ENCODE measurements around the gene WBP11.

The WBP11 gene

GRCh38 chr12:14803011-14803829, at the start of gene WBP11, which contains the start of gene C12orf60:
WBP11 (minus strand) TSS chr12:14803478; CDS start chr12:14801383, 2,095 bp downstream.
C12orf60 (plus strand) TSS chr12:14803670; CDS start chr12:14822936, 19,266 bp downstream.
- peak; percentile 69 to 73 for DNase-seq (ENCODE audit: low read depth in 2 of 2, low spot score in 1 of 2)

- no peak for DNase-seq (ENCODE audit: low read depth in 2 of 2, low spot score in 1 of 2)
Observed at GRCh38 chr12:14852880-14853279, 49.6 kb upstream of the WBP11 start.

- no peak for DNase-seq (ENCODE audit: low read depth in 2 of 2, low spot score in 1 of 2)
Observed at GRCh38 chr12:14850929-14851663, 47.8 kb upstream of the WBP11 start.

- no peak for DNase-seq (ENCODE audit: low read depth in 2 of 2, low spot score in 1 of 2)
Observed at GRCh38 chr12:14849661-14850060, 46.4 kb upstream of the WBP11 start.

GRCh38 chr12:14846876-14847580, 43.8 kb upstream of the WBP11 start:
- DNase-seq (ENCODE audit: low read depth in 2 of 2, low spot score in 1 of 2): no peak

- DNase-seq (ENCODE audit: low read depth in 2 of 2, low spot score in 1 of 2): no peak
Observed at GRCh38 chr12:14846042-14846587, 42.8 kb upstream of the WBP11 start.

GRCh38 chr12:14845350-14845750, 42.1 kb upstream of the WBP11 start:
- DNase-seq (ENCODE audit: low read depth in 2 of 2, low spot score in 1 of 2): no peak

GRCh38 chr12:14844401-14844800, 41.1 kb upstream of the WBP11 start:
- DNase-seq (ENCODE audit: low read depth in 2 of 2, low spot score in 1 of 2): no peak

- DNase-seq (ENCODE audit: low read depth in 2 of 2, low spot score in 1 of 2): no peak
Observed at GRCh38 chr12:14843425-14843887, 40.2 kb upstream of the WBP11 start, which contains the start of gene ART4. ART4 (minus strand) TSS chr12:14843526; CDS start chr12:14843113, 413 bp downstream.

- DNase-seq (ENCODE audit: low read depth in 2 of 2, low spot score in 1 of 2): no peak
Observed at GRCh38 chr12:14842315-14842714, 39.0 kb upstream of the WBP11 start.

GRCh38 chr12:14841761-14842160, 38.5 kb upstream of the WBP11 start:
- no peak for DNase-seq (ENCODE audit: low read depth in 2 of 2, low spot score in 1 of 2)

GRCh38 chr12:14840616-14841015, 37.3 kb upstream of the WBP11 start:
- no peak for DNase-seq (ENCODE audit: low read depth in 2 of 2, low spot score in 1 of 2)

GRCh38 chr12:14839262-14839661, 36.0 kb upstream of the WBP11 start:
- no peak for DNase-seq (ENCODE audit: low read depth in 2 of 2, low spot score in 1 of 2)

- no peak for DNase-seq (ENCODE audit: low read depth in 2 of 2, low spot score in 1 of 2)
Observed at GRCh38 chr12:14836336-14837210, 33.3 kb upstream of the WBP11 start.

- no peak for DNase-seq (ENCODE audit: low read depth in 2 of 2, low spot score in 1 of 2)
Observed at GRCh38 chr12:14834509-14834908, 31.2 kb upstream of the WBP11 start.

- no peak for DNase-seq (ENCODE audit: low read depth in 2 of 2, low spot score in 1 of 2)
Observed at GRCh38 chr12:14833952-14834351, 30.7 kb upstream of the WBP11 start.

GRCh38 chr12:14833336-14833735, 30.1 kb upstream of the WBP11 start:
- DNase-seq (ENCODE audit: low read depth in 2 of 2, low spot score in 1 of 2): no peak

GRCh38 chr12:14828892-14829291, 25.6 kb upstream of the WBP11 start:
- DNase-seq (ENCODE audit: low read depth in 2 of 2, low spot score in 1 of 2): no peak

- no peak for DNase-seq (ENCODE audit: low read depth in 2 of 2, low spot score in 1 of 2)
Observed at GRCh38 chr12:14827043-14827442, 23.8 kb upstream of the WBP11 start.

GRCh38 chr12:14826491-14826890, 23.2 kb upstream of the WBP11 start:
- no peak for DNase-seq (ENCODE audit: low read depth in 2 of 2, low spot score in 1 of 2)
